Endodermal cell (in vitro differentiated cells): Measurements from ENCODE around the gene COQ10B. TPM values are rescaled to one million over a fixed set of nuclear protein-coding genes. Genes with fewer than 3 reads are reported as not detected.

ENCODE experiments used
- DNase-seq: peaks from one replicate; pipeline ENCODE4 v3.0.0-alpha.2; 2017
- H3K27ac ChIP-seq: 2 replicates; pipeline ENCODE4 v1.5.1; 2013; ENCODE audit warnings: mild to moderate bottlenecking, low read depth, low read length, moderate library complexity
- H3K27me3 ChIP-seq: 2 replicates; pipeline ENCODE4 v1.6.1; 2013; ENCODE audit warnings: mild to moderate bottlenecking, low read length, moderate library complexity; ENCODE audit not compliant: insufficient read depth, control insufficient read depth, poor library complexity, severe bottlenecking
- H3K36me3 ChIP-seq: 2 replicates; pipeline ENCODE4 v1.7.0; 2013; ENCODE audit warnings: mild to moderate bottlenecking, low read length, moderate library complexity; ENCODE audit not compliant: control insufficient read depth, insufficient read depth
- H3K4me1 ChIP-seq: one replicate; pipeline ENCODE4 v1.7.0; 2013; ENCODE audit warnings: low read length; ENCODE audit not compliant: control insufficient read depth, insufficient read depth
- H3K4me3 ChIP-seq: 2 replicates; pipeline ENCODE4 v1.5.1; 2013; ENCODE audit warnings: mild to moderate bottlenecking, low read length, moderate library complexity
- H3K9ac ChIP-seq: 2 replicates; pipeline ENCODE4 v1.6.1; 2013; ENCODE audit warnings: mild to moderate bottlenecking, low read length, moderate library complexity; ENCODE audit not compliant: poor library complexity, severe bottlenecking; ENCODE audit errors: extremely low read depth
- H3K9me3 ChIP-seq: 2 replicates; pipeline ENCODE4 v1.6.1; 2013; ENCODE audit warnings: mild to moderate bottlenecking, low read length, moderate library complexity; ENCODE audit not compliant: control insufficient read depth
- H3K27ac Mint-ChIP-seq: 2 replicates; pipeline ENCODE4 v1.8.0; 2020; ENCODE audit warnings: mixed read lengths
- H3K27me3 Mint-ChIP-seq: 2 replicates; pipeline ENCODE4 v1.8.0; 2021; ENCODE audit warnings: mild to moderate bottlenecking, mixed read lengths; ENCODE audit not compliant: insufficient read depth
- H3K36me3 Mint-ChIP-seq: 2 replicates; pipeline ENCODE4 v1.8.0; 2020; ENCODE audit warnings: low read depth, mixed read lengths
- H3K4me1 Mint-ChIP-seq: 2 replicates; pipeline ENCODE4 v1.8.0; 2020; ENCODE audit warnings: mixed read lengths
- H3K4me3 Mint-ChIP-seq: 2 replicates; pipeline ENCODE4 v1.8.0; 2020; ENCODE audit warnings: mild to moderate bottlenecking, moderate library complexity, mixed read lengths
- H3K9me3 Mint-ChIP-seq: 2 replicates; pipeline ENCODE4 v1.8.0; 2020; ENCODE audit warnings: mild to moderate bottlenecking, mixed read lengths
- CTCF ChIP-seq: fragments of 200-600 bp; sonication (generic); conservative IDR thresholded peaks from 2 replicates; pipeline ENCODE4 v1.5.0; 2021; ENCODE audit warnings: antibody characterized with exemption, mild to moderate bottlenecking
- WGBS, 2 experiments: methylation state at CpG; one replicate each; pipeline versions ENCODE4 v1.1.5 to v1.1.7; 2013; ENCODE audit warnings: missing lambda C conversion rate in 2 of 2, mixed read lengths in 1 of 2; ENCODE audit not compliant: insufficient coverage in 1 of 2, insufficient read length in 1 of 2; 5-methylcytosine and 5-hydroxymethylcytosine counted together
- total RNA-seq, 2 donors: library from RNA; stranded (reverse); fragmentation: NEBNext Ultra II Directional in 1 of 2; extraction: Animal tissue kit (Norgen Biotek cat#: 25700) in 1 of 2; gene quantifications; 2 replicates in 1 of 2; 3 replicates in 1 of 2; pipeline ENCODE4 v1.2.1, GENCODE V29; 2021

COQ10B gene
- total RNA-seq, 2 donors from 2014 or later, result 17.5 to 17.9 TPM

DNA sequence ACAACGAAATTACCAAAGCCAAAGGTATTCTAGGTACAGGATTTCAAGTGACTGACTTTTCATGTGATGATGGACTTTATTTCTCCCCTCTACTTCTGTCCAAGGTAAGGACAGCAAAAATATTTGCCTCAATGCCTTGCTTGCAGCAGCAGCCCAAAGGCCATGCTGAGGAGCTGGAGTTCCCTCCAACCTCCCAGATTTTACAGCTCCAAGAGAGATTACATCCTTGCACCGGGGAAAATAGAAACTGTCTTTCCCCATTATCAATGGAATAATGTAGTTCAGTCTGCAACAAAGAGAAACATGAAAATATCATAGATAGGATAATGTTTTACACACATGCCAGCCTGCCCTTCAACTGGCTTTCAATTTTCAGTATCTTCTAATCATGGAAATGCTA is 32.8 kb downstream of the COQ10B start:
- Mint-ChIP-seq H3K27me3 (no peaks in the 10 kb centered on the region), H3K36me3 (peaks cover 67% of the 10 kb centered on the region), H3K4me1 (no peaks in the 10 kb centered on the region), H3K27ac (no peak overlapping the region), H3K4me3 (no peak overlapping the region), H3K9me3 (peaks cover 18% of the 10 kb centered on the region)
- H3K9ac ChIP-seq, result no peak overlapping the region
- no peaks in the 10 kb centered on the region for H3K4me1 ChIP-seq
- TF ChIP-seq CTCF, result no peak
- WGBS, 2 experiments, result 97 to 100% methylated on average over 1 to 2 of the region's 2 CpGs
- no peak for DNase-seq
- H3K27ac ChIP-seq, result no peak overlapping the region
- no peaks in the 10 kb centered on the region for H3K27me3 ChIP-seq
- H3K36me3 ChIP-seq, result peaks cover 64% of the 10 kb centered on the region
- H3K4me3 ChIP-seq, result no peak overlapping the region
- peaks cover 26% of the 10 kb centered on the region for H3K9me3 ChIP-seq

DNA sequence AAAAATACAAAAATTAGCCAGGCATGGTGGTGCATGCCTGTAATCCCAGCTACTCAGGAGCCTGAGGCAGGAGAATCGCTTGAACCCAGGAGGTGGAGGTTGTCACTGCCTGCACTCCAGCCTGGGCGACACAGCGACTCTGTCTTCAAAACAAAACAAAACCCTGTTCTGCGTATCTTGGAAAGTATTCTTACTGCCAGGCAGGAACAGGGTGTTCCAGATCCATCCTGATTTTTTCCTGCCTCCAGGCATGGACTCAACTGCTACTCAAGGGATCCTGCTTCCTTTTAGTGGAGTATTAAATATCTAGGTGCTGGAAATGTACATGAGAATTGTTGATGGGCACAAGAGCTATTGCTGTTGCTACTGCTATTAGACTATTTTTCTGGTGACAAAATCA is 34.0 kb downstream of the COQ10B start:
- H3K36me3 ChIP-seq, result peaks cover 76% of the 10 kb centered on the region
- H3K9ac ChIP-seq, result no peak overlapping the region
- Mint-ChIP-seq H3K27ac (no peak overlapping the region), H3K9me3 (peaks cover 18% of the 10 kb centered on the region), H3K4me1 (no peaks in the 10 kb centered on the region), H3K36me3 (peaks cover 76% of the 10 kb centered on the region), H3K4me3 (no peak overlapping the region), H3K27me3 (no peaks in the 10 kb centered on the region)
- H3K4me3 ChIP-seq, result no peak overlapping the region
- H3K27me3 ChIP-seq, result no peaks in the 10 kb centered on the region
- WGBS, 2 experiments, result 92 to 95% methylated on average over 4 of the region's 4 CpGs
- DNase-seq, result no peak
- no peaks in the 10 kb centered on the region for H3K4me1 ChIP-seq
- H3K27ac ChIP-seq, result no peak overlapping the region
- peaks cover 23% of the 10 kb centered on the region for H3K9me3 ChIP-seq
- TF ChIP-seq CTCF, result no peak

DNA sequence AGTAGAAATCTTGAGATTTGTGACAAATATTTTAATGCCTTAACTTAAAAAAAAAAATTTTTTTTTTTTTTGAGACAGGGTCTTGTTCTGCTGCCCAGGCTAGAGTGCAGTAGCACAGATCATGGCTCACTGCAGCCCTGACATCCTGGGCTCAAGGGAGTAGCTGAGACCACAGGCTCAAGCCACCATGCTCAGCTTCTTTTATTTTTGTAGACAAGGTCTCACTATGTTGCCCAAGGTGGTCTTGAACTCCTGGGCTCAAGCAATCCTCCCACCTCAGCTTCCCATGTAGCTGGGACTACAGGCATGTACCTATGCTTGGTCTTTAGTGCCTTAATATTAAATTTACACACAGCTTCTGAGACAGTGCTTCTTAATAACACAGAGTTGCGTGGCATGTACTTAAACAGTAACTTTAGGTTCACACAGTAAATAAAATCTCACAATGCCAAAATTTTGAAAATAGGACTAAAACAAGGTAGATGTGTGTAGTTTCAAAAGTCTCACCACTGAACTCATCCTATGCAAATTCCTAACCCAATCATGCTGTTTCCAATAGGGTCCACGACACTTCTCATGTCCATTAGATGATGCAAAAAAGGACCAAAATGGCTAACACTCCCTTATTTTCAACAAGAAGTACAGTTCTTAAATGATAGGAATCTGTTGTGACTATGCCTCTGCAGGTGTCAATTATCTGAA is 42.2 kb downstream of the COQ10B start:
- H3K9ac ChIP-seq, result no peak overlapping the region

More for the DNA sequence above, 42.2 kb downstream of the COQ10B start:
- H3K36me3 ChIP-seq, result peaks cover 78% of the 10 kb centered on the region
- Mint-ChIP-seq H3K9me3 (no peaks in the 10 kb centered on the region), H3K4me1 (peaks cover 22% of the 10 kb centered on the region), H3K27me3 (no peaks in the 10 kb centered on the region), H3K27ac (no peak overlapping the region), H3K36me3 (peaks cover 72% of the 10 kb centered on the region), H3K4me3 (no peak overlapping the region)
- TF ChIP-seq CTCF, result no peak
- peaks cover 5% of the 10 kb centered on the region for H3K4me1 ChIP-seq
- 92 to 100% methylated on average over 2 of the region's 2 CpGs for WGBS, 2 experiments
- no peak overlapping the region for H3K27ac ChIP-seq
- no peak for DNase-seq
- no peaks in the 10 kb centered on the region for H3K27me3 ChIP-seq
- H3K4me3 ChIP-seq, result peak overlapping the region; percentile 88
- no peaks in the 10 kb centered on the region for H3K9me3 ChIP-seq
